Tibial artery (tissue), 4 donors: ENCODE data around the gene DCUN1D5.

Experiments
- DNase-seq, 2 donors: peaks; one replicate each; pipeline ENCODE4 v3.0.0-alpha.2; 2019
- H3K27ac ChIP-seq, 2 donors: fragments of 200-600 bp; sonication (generic) in 1 of 2; 1 replicate in 1 of 2; 2 replicates in 1 of 2; pipeline ENCODE4 v1.5.1; 2018 to 2019; ENCODE audit warnings: mild to moderate bottlenecking in 1 of 2
- H3K27me3 ChIP-seq, 2 donors: fragments of 200-600 bp; sonication (generic) in 1 of 2; one replicate each; pipeline versions ENCODE4 v1.5.1 to v1.6.0; 2016 to 2019
- H3K36me3 ChIP-seq, 3 donors: fragments of 200-600 bp; sonication (generic) in 2 of 3; one replicate each; pipeline ENCODE4 v1.5.1; 2016 to 2019; ENCODE audit warnings: mild to moderate bottlenecking in 2 of 3
- H3K4me1 ChIP-seq, 4 donors: fragments of 200-600 bp; sonication (generic) in 2 of 4; 1 replicate in 3 of 4; 2 replicates in 1 of 4; pipeline ENCODE4 v1.5.1; 2016 to 2019
- H3K4me3 ChIP-seq, 2 donors: fragments of 200-600 bp; sonication (generic) in 1 of 2; 1 replicate in 1 of 2; 2 replicates in 1 of 2; pipeline ENCODE4 v1.5.1; 2018 to 2019; ENCODE audit warnings: mild to moderate bottlenecking in 2 of 2
- H3K9me3 ChIP-seq, 3 donors: fragments of 200-600 bp; sonication (generic) in 1 of 3; one replicate each; pipeline ENCODE4 v1.5.1; 2016 to 2019
- intact Hi-C: fragments of 100-400 bp; cut with DNase I; formaldehyde crosslinking; loops from one replicate; pipeline ENCODE4 v1.15.0; 2023; ENCODE audit warnings: low total_unique reads
- TF ChIP-seq, protein P1 (sequence below), 2 experiments: fragments of 200-600 bp in 1 of 2; fragments of 450-650 bp in 1 of 2; IDR thresholded peaks; one replicate each; pipeline ENCODE4 v1.5.1; 2017 to 2019; ENCODE audit warnings: antibody characterized with exemption in 2 of 2, mild to moderate bottlenecking in 1 of 2, moderate library complexity in 1 of 2

Gene DCUN1D5

DNA sequence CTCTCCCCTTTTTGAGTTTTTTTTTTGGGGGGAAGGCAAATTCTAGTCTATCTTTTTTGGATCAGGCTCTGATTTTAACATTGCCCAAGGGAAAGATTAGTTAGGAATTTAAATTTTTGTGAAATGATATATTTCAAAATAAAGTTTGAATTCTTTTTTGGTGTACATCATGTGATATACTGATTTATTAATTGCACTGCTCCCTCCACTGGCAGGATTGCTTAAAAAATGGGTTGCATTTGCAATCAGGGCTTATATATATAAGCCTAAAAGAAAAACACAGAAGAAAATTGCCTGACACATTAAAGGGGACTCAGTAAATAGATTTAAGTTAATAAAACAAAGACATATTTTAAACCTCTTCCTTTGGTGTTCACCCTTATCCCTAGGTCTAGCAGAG is 18.4 kb upstream of the DCUN1D5 start:
- peak overlapping the region; percentile 55 to 64 for H3K4me3 ChIP-seq
- peaks cover 0 to 10% (median 0%) of the 10 kb centered on the region in 3 donors for H3K36me3 ChIP-seq
- DNase-seq, result no peak
- H3K4me1 ChIP-seq, result peaks cover 0 to 23% (median 7%) of the 10 kb centered on the region in 4 donors
- H3K27ac ChIP-seq, result peak overlapping the region in 1 of 2 donors; percentile 58
- no peaks in the 10 kb centered on the region for H3K9me3 ChIP-seq
- TF ChIP-seq, protein P1, sequence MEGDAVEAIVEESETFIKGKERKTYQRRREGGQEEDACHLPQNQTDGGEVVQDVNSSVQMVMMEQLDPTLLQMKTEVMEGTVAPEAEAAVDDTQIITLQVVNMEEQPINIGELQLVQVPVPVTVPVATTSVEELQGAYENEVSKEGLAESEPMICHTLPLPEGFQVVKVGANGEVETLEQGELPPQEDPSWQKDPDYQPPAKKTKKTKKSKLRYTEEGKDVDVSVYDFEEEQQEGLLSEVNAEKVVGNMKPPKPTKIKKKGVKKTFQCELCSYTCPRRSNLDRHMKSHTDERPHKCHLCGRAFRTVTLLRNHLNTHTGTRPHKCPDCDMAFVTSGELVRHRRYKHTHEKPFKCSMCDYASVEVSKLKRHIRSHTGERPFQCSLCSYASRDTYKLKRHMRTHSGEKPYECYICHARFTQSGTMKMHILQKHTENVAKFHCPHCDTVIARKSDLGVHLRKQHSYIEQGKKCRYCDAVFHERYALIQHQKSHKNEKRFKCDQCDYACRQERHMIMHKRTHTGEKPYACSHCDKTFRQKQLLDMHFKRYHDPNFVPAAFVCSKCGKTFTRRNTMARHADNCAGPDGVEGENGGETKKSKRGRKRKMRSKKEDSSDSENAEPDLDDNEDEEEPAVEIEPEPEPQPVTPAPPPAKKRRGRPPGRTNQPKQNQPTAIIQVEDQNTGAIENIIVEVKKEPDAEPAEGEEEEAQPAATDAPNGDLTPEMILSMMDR (IDR thresholded peaks at IDR 0.05), result peak in 1 of 2 experiments; percentile 7
- H3K27me3 ChIP-seq, result no peaks in the 10 kb centered on the region
- intact Hi-C loops, result no loop called here

DNA sequence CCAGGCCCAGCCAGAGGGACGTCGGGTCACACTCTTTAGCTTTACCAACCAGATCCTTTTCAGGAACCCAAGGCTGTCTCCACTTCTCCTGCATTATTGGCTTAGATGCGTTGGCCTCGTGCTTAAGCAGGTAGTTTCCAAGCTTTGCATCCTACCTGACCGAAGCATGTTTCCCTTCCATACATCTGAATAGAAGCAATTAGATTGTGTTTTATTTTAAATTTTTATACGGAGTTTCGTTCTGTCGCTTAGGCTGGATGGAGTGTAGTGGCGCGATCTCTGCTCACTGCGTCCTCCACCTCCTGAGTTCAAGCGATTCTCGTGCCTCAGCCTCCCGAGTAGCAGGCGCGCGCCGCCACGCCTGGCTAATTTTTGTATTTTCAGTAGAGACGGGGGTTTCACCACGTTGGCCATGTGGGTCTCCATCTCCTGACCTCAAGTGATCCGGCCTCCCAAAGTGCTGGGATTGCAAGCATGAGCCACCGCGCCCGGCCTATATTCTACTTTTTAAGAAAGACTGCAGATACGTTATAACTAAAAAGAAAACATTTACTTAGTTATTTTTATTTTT is 17.9 kb upstream of the DCUN1D5 start:
- Histone ChIP-seq H3K4me3 (peak overlapping the region; percentile 55 to 64), H3K9me3 (no peaks in the 10 kb centered on the region), H3K27ac (peak overlapping the region; percentile 57 to 58), H3K36me3 (peaks cover 0 to 8% (median 0%) of the 10 kb centered on the region in 3 donors), H3K27me3 (no peaks in the 10 kb centered on the region), H3K4me1 (peaks cover 0 to 23% (median 7%) of the 10 kb centered on the region in 4 donors)
- peak in 1 of 2 donors; percentile 31 for DNase-seq
- TF ChIP-seq, protein P1 (IDR thresholded peaks at IDR 0.05), result no peak
- intact Hi-C loops, result no loop called here

DNA sequence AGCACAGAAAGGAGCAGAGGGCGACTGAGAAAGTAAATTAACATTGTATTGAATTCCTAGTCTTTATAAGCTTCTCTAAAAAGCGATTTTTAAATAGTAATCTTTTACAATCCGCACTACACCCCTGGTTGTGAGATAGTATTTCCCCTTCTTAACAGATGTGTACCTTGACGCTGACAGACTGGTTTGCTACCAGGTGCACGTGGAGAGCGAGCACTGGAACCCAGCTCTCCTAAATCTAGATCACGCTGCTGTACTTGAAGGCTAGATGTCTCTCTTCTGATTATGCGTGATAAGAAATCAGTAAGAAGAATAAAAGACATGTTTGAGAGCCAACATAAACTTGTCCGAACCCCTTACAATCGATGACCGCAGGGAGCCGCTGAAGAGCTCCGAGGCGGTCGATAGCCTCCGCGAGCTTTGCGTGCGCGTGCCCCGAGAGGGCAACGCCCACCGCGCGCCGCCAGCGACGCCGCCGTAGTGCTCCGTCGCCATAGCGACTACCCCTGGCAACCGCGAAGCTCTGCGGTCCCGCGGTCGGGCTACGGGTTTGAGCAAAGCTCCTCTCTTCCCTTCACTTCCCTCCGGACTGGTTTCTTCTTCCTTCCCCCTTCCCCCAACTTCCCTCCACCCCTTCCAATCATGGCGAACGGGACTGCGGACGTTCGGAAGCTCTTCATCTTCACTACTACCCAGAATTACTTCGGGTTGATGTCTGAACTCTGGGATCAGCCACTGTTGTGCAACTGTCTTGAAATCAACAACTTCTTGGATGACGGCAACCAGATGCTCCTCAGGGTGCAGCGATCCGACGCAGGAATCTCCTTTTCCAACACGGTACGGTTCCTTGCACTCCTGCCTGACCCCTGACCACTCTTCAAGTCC is 17.2 kb upstream of the DCUN1D5 start, which contains the start of gene DYNC2H1:
Gene DYNC2H1 (plus strand): TSS at position 494 of the 885 bp plus-strand sequence. CDS start 149 bp downstream, at position 643.
- H3K9me3 ChIP-seq, result no peaks in the 10 kb centered on the region
- intact Hi-C loops, result no loop called here
- no peaks in the 10 kb centered on the region for H3K27me3 ChIP-seq
- peaks cover 0 to 1% (median 0%) of the 10 kb centered on the region in 3 donors for H3K36me3 ChIP-seq
- peak within 1 kb of the TSS; percentile 57 to 58 for H3K27ac ChIP-seq
- DNase-seq, result peak; percentile 85 to 89
- H3K4me1 ChIP-seq, result peaks cover 0 to 23% (median 7%) of the 10 kb centered on the region in 4 donors
- H3K4me3 ChIP-seq, result peak within 1 kb of the TSS; percentile 55 to 64
- TF ChIP-seq, protein P1 (IDR thresholded peaks at IDR 0.05), result peak; percentile 41 to 54

DNA sequence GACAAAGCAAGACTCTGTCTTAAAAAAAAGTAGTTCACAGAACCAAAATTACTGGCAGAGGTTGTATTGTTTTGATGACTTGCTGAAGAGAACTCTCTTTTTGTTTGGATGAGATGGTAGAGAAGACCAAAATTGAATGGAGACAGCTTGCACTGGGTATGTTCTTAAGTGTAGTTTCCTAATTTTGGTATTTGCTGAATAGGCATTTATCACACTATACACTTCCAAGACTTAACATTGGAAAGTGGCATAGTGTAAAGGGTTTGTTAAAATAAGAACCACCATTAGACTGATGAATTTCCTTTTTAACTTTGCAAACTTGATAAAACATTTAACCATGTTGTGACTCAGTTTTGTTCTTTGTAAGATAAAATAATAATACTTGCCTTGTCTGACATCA is 5.3 kb upstream of the DCUN1D5 start:
- Histone ChIP-seq H3K4me3 (no peak overlapping the region), H3K4me1 (peaks cover 0 to 3% (median 0%) of the 10 kb centered on the region in 4 donors), H3K27me3 (peaks cover 0 to 14% of the 10 kb centered on the region in 2 donors), H3K36me3 (no peaks in the 10 kb centered on the region), H3K27ac (no peak overlapping the region), H3K9me3 (no peaks in the 10 kb centered on the region)
- no peak for DNase-seq
- intact Hi-C loops, result no loop called here
- TF ChIP-seq, protein P1 (IDR thresholded peaks at IDR 0.05), result no peak

DNA sequence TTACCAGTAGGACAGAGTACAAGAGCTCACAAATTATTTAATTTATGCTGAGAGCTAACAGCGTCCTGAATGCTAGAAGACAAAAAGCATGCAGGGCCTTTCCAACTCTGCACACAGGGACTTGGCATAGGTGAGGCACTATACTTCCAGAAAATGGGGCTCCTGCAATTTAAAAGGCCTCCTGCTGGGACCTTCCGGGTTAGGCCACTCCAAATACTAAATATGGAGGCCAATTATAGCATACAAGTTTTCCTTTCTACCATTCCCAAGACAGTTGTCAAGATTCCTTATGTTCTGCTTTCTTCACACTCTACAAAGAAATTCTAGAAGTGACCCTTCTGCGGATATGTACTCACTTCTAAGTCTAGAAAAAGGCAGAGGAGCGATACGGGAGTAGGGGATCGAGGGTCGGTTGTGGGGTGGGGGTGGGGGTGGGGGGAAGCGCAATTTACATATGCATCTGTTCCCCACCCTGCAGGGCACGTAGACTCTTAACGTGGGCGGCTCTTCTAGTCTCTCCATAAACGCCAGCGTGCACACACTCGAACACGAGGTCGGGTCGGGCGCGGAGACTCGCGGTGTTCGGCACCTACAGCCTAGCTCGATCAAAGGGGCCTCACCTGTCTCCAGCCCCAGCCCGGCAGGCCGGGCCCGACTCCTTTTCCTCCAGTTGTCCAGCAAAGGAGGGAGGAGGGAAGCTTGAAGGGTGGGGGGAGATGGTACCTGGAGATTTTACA is 728 bp downstream of the DCUN1D5 start:
- no peak for DNase-seq
- Histone ChIP-seq H3K4me3 (peak overlapping the region; percentile 83 to 99), H3K9me3 (no peaks in the 10 kb centered on the region), H3K27me3 (peaks cover 0 to 7% of the 10 kb centered on the region in 2 donors), H3K27ac (peak overlapping the region; percentile 82 to 87), H3K36me3 (no peaks in the 10 kb centered on the region), H3K4me1 (peaks cover 0 to 22% (median 15%) of the 10 kb centered on the region in 4 donors)
- intact Hi-C loops, result no loop called here
- TF ChIP-seq, protein P1 (IDR thresholded peaks at IDR 0.05), result no peak
